A204.1 (cell line): ENCODE results near the gene CHL1.

Experiments used
- FAIRE-seq: peaks from 2 replicates; lab custom pipeline; 2012; peaks lifted over from hg19 to GRCh38; lab: Jason Lieb, UNC

Gene CHL1

DNA sequence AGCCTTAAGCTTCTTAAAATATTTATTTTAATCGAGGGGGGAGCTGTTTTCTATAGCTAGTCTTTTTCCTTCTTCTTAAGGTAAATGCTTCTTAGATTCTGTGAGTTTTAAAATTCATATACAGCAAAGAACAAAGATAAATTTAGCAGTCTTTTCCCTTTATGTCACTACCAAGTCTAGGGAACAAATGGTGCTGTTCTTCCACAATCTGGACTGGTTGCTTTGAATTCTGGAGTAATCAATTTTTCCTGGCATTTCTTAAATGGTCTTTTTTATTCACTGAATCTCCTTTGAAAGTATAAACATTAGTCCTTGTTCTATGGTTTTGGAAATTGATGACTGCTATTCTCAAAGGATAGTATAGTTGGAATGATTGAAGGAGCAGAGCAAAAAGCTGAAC, 82.8 kb downstream of the CHL1 start:
- FAIRE-seq: no peak

DNA sequence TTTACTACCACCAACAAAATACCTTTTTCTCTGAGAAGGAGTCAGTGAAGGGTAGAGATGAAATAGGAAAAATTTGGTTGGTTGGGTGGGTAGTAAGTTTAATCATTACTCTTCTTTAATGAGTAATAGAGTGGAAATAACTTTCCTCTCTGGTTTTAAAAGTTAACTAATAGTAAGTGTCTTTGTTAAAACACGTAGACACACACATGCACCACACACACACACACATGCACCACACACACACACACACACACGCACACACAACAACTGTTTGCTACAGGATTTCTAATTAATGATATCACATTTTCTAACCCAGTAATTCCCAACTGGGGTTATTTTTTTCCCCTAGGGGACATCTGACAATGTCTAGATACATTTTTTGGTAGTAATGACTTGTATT, 84.1 kb downstream of the CHL1 start:
- no peak for FAIRE-seq

DNA sequence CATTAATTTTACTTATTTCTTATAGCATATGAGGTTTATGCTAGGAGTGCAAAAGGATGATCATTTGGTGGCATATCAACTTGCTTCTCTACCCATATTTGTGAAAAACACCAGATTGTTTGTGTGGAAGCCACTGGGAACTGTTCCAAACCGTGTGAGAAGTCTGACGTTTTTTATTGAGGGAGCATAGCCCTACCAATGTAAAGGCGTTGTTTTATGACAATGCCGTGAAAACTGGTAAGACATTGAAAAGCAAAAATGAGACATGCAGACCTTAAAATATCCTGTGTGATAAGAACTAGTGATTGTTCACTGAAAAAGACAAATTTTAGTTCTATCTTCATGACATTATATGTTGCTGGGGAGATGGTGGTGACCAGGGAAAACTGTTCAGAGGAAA, 87.8 kb downstream of the CHL1 start:
- no peak for FAIRE-seq

DNA sequence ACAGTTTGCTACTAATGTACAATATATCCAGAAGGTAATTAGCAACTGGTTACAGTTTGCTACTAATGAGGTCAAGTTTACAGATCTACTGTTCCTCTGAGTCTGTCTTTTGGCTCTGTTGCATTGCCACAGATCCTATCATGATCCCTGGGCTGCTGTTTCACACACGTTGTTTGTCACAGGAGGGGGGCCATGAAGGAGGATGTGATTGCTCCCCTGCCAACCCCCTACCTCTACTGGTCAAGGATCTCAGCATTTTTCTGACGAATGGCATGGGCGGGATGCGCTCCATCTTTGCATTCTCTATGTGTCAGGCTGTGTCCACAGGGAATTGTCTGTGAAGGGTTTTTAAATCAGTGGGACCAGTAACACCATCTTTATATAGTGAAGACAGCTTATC, 91.9 kb downstream of the CHL1 start:
- FAIRE-seq: no peak

DNA sequence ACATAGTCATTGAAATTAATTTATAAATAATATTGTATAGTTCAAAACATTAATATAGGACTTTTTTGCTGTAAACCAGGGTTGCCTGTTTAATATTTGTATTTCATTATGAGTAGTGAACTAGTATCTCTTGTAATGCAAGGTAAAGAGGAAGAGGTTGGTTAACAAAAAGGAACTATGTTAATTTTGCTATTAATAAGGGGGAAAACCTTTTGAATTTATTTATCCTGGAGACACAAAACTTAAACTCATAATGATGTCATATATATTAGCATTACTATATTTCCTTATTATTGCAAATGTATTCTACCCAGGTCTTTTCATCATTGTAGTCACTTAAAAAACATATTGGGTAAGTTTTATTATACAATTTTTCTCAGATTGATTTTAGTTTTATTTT, 94.5 kb downstream of the CHL1 start:
- FAIRE-seq: peak; percentile 9

DNA sequence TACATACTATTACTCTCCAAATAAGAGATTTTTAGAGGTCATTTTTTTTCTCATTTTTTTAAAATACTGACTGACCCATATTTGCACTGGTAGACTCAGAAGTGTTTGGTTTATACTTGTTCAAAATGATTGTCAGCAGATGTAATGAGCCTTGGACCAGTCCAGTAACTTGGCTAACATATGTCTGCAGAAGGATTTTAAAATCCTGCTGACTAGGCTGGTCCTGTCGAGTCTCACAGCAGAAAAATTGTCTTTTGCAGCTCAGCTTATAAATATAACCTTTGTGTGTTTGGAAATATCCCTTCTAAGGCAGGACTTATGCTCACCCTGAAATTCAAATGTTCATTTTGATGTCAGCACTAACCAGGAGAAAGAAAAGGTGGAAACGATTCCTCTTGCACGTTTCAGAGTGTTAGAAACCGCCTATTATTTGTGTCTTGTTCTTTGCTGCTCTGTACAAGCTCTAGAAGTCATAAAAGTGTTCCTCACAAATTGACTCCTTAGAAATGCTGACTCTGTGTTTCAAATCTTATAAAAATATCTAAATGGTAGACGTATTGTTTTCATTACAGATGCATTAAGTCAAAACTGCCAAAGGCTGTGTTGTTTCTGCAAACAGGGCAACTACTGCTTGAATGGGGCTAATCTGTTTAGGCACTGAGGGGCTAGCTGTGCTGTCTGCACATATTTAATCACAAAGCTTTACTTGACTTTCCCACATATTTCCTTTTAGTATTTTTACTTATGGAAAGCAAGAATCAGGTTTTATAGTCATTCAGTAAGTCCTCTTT, 95.3 kb downstream of the CHL1 start:
- FAIRE-seq: no peak

DNA sequence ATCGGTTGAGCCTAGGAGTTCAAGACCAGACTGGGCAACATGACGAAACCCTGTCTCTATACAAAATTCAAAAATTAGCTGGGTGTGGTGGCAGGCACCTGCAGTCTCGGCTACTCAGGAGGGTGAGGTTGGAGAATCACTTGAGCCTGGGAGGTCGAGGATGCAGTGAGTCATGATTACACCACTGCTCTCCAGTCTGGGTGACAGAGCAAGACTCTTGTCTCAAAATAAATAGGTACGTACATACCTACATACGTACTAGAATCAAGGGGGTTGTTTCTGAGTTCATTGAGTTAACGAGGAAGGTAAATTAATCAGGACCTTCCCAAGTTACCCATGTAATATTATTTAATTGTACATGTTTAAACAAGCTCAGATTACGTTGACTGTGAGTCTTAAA, 97.5 kb downstream of the CHL1 start:
- FAIRE-seq: no peak

DNA sequence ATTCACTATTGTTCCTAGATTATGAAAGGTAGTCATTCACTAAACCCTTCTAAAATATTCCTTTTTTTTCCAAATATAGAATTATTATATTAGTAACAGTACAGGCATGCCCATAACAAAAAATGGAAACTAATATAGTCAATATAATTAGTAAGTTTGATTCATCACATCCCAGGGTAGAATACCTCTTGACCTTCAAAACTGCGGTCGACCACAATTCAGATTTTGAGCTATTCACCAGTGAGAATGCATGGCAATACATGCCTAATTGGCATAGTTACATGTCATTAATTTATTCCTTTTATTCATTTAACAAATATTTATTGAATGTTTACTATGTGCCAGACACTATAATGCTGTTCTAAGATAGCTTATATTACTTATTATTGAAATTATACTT, 98.0 kb downstream of the CHL1 start:
- FAIRE-seq: no peak

DNA sequence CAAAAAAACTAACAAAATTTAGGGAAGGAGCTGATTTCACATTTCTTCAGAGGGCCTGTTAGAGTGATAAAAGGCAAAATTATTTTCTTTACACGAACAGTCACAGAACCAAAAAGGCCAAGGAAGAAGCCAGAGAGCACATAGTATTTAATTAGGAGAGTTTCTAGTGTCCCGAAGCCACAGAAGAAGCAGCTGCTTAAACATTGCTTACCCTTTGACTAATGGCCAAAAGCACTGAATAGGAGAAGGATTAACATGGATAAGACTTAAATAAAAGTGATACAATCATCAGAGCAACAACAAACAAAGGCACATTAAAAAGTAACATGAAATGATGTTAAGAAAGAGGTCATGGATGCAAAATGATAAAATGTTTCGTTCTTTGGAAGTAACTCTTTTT, 98.6 kb downstream of the CHL1 start:
- FAIRE-seq: no peak

DNA sequence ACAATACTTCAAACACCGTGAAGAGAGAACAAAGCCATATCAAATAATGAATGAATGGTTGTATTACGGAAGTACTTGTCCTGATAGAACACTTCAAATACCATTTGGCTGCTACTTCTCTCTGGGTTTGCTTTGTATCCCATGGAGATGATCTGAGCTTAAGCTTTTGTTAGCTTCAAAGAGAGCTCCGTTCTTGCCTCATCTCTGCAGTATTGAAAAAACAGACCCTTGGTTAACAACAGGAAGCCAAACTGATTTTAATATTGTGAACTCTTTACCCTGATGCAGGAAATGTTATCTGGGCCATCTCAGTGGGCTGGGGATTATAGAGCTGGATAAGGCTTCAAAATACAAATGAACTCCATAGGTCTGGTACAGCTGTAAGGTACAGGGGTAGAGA, 101.0 kb downstream of the CHL1 start:
- no peak for FAIRE-seq

DNA sequence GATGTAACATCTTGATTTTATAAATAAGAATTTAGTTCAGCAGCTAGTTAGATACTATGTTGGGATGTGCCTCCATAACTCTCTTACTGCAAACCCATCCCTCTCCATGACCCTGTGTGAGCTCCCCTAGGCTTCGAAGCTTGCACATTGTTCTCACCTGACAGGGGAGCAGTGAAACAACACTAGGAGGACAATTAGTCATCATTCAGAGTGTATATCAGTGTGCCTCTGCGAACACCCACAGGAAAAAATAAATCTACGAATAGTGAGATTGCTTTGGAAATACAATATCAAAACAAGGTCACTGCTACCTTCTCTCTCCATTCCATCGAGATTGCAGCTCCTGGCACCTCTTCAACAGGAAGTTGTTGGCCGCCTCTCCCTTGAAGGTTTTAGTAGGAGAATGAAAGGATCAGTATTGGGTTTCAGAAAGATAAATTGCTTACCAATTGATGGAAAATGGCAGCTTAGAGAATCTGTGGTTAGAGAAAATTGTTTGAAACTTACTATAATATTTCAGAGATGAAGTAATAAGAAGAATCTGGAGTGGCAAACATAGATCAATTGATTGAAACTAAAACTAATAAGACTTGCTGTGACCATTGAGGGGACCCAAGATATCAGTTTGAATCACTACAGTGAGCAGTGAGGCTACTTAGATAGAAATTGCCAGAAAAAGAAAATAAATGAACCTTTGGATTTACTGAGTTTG, 103.2 kb downstream of the CHL1 start:
- no peak for FAIRE-seq

DNA sequence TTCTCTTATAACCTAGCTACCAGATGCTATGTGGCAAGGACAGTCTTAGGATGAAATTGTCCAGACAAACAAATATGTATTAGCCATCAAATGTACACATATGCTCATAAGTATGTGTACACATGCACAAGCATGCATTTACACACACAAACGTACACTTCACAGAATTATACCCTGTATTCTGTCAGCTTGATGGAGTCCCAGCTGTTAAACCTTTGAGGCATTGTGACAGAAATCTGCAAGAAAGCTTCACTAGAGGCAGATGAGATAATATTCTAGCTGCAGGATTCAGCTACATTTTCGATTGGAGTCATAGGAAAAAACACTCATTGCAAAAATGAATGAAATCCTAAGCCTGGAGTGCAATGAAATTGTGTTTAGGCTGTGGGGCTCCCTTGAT, 110.6 kb downstream of the CHL1 start:
- FAIRE-seq: no peak

DNA sequence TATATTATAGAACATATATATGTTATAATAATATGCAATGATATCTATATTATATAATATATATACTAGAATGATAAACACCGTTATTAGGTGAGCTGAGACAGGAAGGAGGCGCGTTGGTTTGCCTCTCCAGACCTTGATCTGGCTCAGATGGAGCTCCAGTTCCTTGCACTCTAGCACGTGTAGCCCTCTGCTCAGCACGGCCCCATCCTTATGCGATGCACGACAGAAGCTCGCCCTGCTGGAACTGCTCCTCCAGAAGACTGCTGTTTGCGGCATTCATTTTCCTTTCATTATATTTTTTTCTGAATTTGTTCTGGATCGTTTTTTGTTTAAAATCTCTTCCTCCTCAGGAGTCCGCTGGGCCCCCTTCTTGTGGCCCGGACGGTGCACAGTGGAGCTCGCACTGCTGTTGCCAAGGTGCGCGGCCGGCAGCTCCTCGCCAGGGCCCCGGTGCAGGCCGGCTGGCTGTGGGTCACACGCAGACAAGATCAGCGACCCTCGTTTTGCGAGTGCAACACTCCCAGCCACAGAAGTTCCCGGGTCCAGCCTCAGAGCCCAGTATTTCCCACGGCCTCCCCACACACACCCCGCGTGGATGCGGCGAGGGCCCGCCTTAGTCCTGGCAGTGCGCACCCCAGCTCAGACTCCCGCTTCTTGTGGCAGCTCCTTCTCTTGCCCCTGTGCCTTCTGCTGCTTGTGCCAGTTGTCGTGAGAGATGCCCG, 112.2 kb downstream of the CHL1 start:
- no peak for FAIRE-seq

DNA sequence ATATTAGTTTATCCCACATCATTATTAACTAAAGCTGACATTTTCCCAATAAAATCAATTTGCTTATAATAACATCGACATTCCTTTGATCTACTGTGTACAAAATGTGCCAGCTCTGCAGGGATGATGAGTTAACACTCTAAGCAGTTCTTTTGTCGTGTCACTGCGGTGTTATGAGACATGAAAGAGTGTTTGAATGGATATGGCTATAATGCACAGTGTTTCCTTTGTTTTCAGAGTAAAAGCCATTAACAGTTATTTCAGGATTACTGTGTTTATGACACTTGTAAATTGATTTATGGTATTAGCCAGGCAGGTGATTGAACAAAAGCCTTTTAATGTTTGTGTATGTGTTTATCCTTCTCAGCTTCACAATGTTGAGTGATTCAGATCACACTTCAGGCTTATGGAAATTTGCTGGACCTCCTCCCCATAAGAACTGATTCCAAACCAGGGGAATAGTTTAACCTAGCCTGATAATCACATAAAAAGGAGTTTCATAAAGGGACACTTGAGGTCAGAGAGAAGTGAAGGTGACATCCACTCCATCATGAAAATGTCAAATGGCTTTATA, 115.7 kb downstream of the CHL1 start:
- FAIRE-seq: no peak

DNA sequence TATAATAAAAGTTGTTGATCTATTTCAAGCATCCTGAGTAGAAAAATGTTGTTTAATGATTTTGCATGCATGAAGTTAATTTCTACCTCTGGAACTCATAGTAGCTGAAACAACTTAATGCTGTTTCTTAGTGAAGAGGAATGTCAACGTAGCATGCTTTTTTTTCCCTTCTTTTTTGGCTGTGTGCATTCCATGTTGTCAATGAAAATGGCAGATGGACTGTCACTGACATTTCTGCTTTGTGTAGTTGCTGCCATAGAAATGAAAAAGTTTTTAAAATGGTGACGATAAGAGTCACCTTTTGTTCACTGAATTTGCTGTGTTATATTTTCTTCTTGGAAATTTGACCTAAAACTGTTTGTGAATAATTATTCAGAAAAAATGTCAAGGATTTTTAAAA, 116.3 kb downstream of the CHL1 start:
- no peak for FAIRE-seq

DNA sequence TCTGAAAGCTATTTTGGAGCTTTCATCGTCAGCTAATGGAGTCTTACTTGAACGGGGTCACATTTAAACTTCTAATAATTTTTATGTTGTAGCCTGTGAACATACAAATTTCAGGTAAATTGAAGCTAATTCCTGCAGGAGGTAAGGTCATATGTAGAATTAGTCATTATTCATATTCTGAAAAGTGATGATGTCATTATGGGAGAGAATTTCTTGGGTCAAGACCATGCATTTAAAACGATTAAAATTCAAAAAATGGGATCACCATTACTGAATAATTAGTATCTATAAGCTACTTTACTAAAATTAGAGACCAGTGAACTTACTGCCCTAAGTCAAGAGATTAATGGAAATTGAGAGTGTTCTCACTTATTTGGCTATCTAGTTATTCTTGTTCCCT, 120.4 kb downstream of the CHL1 start:
- no peak for FAIRE-seq

DNA sequence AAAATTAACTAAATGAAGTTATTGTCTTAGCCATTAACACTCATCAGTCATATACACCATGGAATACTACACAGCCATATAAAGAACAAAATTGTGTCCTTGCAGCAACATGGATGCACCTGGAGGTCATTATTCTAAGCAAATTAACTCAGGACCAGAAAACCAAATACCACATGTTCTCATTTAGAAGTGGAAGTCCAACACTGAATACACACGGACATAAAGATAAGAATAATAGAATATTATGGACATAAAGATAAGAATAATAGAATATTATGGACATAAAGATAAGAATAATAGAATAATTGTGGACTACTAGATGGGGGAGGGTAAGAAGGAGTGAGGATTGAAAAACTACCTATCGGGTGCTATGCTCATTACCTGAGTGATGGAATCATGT, 122.3 kb downstream of the CHL1 start:
- no peak for FAIRE-seq

DNA sequence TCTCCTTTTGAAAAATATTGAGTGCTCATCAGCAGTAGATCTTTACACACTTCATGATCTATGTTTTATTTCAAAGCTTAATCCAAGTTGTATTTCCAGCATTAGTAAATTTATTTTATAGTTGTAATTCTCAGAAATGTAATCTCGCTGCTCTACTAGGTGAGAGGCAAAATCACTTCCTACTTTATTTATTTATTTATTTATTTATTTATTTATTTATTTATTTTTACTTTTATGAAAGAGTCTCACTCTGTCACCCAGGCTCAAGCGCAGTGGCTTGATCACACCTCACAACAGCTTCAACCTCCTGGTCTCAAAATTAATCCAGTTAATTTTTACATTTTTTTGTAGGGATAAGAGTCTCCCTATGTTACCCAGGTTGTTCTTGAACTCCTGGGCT, 127.9 kb downstream of the CHL1 start:
- no peak for FAIRE-seq

DNA sequence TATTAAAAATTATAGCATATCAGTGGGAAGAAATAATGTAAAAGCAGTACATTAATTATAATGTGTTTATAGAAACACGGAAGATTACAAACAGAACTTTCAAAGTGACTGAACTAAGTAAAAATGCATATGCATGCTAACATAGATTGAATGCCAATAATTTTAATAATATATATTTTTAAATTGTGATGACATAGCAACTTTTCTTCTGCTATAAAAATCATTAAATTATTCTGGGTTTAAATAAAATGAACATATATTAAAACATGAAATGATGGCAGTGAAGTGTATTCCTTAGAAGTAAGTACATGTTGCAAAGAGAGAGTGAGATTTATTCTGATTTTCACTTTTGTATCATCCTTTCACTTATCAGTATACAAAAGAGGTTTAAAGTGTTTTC, 128.9 kb downstream of the CHL1 start:
- FAIRE-seq: no peak

DNA sequence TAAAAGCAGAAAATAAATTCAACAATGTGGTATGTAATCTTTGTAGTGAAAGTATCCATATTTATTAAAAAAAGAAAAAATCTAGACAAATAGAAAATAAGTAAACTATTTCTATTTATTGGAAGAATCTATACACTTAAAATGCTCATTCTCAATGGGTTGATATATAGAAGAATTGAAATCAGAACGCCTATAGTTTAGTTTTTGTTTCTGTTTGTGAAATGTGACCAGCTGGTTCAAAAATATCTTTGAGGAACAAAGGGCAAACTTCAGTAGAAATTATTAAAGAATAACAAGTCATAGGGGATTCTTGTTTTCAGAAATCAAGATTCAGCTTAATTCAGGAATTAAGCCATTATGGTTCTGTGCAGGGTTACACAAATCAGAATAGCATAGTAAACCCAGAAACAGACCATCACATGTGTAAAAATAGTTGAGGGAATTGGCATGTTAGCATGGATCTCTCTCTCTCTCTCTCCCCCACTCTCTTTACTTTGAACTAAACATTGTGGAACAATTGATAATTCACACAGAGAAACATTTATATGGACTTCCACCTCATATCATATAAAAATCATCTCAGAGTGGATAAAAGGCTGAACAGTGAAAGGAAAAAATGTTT, 134.0 kb downstream of the CHL1 start:
- no peak for FAIRE-seq

DNA sequence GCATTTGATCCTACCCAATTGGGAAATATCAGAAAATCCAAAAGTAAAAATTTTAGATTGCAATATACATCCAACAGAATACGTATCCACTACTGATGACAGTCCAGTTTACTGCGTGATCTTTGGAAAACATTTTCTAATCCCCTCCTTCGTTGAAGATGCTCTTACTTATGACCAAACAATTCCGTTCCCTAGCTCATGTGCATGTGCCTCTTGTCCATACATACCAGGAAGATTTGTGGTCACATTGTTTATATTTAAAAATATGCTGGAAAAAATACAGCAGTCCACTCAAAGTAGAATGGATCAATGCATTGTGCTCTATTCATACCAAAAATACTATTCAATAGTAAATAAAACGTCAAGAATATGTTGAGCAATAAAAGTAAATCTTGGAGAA, 135.3 kb downstream of the CHL1 start:
- no peak for FAIRE-seq

DNA sequence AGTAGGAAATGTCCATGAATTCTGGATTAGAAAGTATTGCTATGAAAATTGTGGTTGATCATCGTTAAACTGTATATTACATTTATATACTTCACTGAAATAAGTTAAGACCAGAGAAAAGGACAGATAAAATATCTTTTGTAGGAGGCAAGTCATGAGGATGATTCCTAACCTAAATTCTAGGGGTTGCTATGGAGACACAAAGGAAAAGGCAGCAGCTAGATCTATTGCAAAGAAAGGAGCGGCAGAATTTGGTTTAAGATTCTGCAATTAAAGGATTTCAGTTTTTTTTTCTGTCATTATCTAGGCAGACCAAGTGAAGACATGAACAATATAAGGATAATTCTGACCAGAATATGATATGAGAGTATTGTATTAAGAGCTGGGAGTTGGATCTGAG, 136.1 kb downstream of the CHL1 start:
- no peak for FAIRE-seq

DNA sequence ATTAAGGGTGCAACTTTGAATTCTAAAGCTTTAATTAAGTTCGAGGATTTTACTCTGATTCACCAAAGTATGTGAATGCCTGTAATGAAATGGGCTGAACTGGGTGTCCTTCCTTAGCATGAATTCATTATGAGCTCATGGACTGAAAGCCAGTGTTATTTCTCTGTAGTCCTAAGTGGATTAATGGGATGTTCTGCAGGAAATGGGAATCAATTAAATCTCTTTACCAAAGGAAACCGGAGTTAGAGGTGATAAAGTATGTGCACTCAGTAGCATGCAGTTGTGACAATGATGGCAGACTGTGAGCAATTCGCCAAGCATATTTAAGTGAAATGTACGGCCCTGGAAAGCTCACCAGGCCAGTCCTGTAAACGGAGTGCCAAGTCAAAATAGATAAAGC, 138.7 kb downstream of the CHL1 start:
- FAIRE-seq: no peak
